Measurements from ENCODE around the gene LASP1NB.

DNA sequence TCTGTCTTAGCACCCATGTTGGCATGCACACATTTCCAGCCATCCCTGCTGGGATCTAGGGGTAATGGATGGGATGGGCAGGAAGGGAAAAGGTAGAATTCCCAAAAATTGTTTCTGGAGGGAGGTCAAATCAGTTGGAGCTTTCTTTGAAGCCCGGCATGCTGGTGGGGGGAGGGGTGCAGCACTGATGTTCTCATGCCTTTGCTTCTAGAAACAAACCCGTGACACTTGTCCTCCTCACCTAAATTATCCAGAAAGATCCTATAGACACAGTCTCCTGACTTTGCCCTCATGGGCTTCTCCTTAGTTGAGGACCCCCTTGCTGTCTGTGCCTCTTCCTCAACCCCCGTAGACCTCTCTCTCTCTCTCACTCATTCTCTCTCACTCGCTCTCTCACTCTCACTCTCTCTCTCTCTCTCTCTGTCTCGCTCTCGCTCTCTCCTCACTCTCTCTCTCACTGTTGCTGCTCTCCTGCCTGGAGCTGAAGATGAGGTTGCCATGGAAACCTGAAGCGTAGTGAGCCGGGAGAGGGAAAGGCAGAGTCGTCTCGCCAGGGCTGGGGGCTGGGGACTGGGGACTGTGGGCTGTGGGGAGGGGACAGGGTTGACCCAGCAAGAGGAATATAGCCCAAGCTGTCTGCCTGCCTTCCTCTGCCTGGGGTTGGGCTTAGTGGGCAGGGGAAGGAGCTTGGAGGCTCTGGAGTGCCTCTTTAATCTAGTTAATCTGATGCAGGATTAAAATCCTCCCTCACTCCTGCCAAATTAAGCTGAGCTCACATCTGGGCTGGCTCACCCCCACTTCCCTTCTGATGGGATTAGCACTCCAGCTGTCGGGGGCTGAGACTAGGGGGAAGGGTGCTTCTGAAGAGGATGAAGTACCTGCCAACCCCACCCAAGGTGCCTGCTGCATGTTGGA lies 39.4 kb upstream of the LASP1NB start:
- TF ChIP-seq, protein P1, sequence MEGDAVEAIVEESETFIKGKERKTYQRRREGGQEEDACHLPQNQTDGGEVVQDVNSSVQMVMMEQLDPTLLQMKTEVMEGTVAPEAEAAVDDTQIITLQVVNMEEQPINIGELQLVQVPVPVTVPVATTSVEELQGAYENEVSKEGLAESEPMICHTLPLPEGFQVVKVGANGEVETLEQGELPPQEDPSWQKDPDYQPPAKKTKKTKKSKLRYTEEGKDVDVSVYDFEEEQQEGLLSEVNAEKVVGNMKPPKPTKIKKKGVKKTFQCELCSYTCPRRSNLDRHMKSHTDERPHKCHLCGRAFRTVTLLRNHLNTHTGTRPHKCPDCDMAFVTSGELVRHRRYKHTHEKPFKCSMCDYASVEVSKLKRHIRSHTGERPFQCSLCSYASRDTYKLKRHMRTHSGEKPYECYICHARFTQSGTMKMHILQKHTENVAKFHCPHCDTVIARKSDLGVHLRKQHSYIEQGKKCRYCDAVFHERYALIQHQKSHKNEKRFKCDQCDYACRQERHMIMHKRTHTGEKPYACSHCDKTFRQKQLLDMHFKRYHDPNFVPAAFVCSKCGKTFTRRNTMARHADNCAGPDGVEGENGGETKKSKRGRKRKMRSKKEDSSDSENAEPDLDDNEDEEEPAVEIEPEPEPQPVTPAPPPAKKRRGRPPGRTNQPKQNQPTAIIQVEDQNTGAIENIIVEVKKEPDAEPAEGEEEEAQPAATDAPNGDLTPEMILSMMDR (conservative IDR thresholded peaks at IDR 0.05; ENCODE audit: low read depth, low read length), result no peak
- no peak for TF ChIP-seq EZH2 (IDR thresholded peaks at IDR 0.05; ENCODE audit: borderline replicate concordance, low read depth, low read length, poor library complexity, severe bottlenecking)
